Measurements from ENCODE around the gene PIK3R2.

PIK3R2 gene

GRCh38 chr19:18165794-18166544 lies 13.0 kb downstream of the PIK3R2 start:
- TF ChIP-seq CTCF (IDR thresholded peaks at IDR 0.05), result no peak
- H3K4me2 ChIP-seq (ENCODE audit: low read length), result no peak overlapping the region
- H3K4me1 ChIP-seq, result peaks cover 3% of the 10 kb centered on the region
- no peak overlapping the region for H2AFZ ChIP-seq
- H3K27ac ChIP-seq, result no peak overlapping the region
- H3K4me3 ChIP-seq (ENCODE audit: low read depth, low read length), result no peak overlapping the region
- no peaks in the 10 kb centered on the region for H3K36me3 ChIP-seq (ENCODE audit: control insufficient read depth, insufficient read depth, low read length)
- H3K9me3 ChIP-seq (ENCODE audit: control insufficient read depth, low read length), result no peaks in the 10 kb centered on the region
- H3K27me3 ChIP-seq (ENCODE audit: control insufficient read depth, insufficient read depth, low read length), result no peaks in the 10 kb centered on the region
- H3K79me2 ChIP-seq, result peaks cover 6% of the 10 kb centered on the region
- H3K9ac ChIP-seq, result no peak overlapping the region

- Histone ChIP-seq H3K4me1 (no peaks in the 10 kb centered on the region), H3K9ac (no peak overlapping the region), H3K27ac (no peak overlapping the region), H2AFZ (no peak overlapping the region), H3K27me3 (ENCODE audit: control insufficient read depth, insufficient read depth, low read length) (no peaks in the 10 kb centered on the region), H3K4me3 (ENCODE audit: low read depth, low read length) (no peak overlapping the region), H3K4me2 (ENCODE audit: low read length) (no peak overlapping the region), H3K36me3 (ENCODE audit: control insufficient read depth, insufficient read depth, low read length) (no peaks in the 10 kb centered on the region), H3K9me3 (ENCODE audit: control insufficient read depth, low read length) (no peaks in the 10 kb centered on the region), H3K79me2 (peaks cover 2% of the 10 kb centered on the region)
- no peak for TF ChIP-seq CTCF (IDR thresholded peaks at IDR 0.05)
Measured at GRCh38 chr19:18167011-18167410, 14.0 kb downstream of the PIK3R2 start.

GRCh38 chr19:18167975-18168645 lies 15.1 kb downstream of the PIK3R2 start:
- Histone ChIP-seq H3K27me3 (ENCODE audit: control insufficient read depth, insufficient read depth, low read length) (no peaks in the 10 kb centered on the region), H3K36me3 (ENCODE audit: control insufficient read depth, insufficient read depth, low read length) (no peaks in the 10 kb centered on the region), H3K4me3 (ENCODE audit: low read depth, low read length) (no peak overlapping the region), H3K4me2 (ENCODE audit: low read length) (no peak overlapping the region), H3K9ac (no peak overlapping the region), H3K79me2 (no peaks in the 10 kb centered on the region), H2AFZ (no peak overlapping the region), H3K9me3 (ENCODE audit: control insufficient read depth, low read length) (no peaks in the 10 kb centered on the region), H3K27ac (no peak overlapping the region), H3K4me1 (peaks cover 2% of the 10 kb centered on the region)
- peak; percentile 78 for TF ChIP-seq CTCF (IDR thresholded peaks at IDR 0.05)

GRCh38 chr19:18168673-18169381 lies 15.9 kb downstream of the PIK3R2 start:
- Histone ChIP-seq H3K27ac (no peak overlapping the region), H2AFZ (no peak overlapping the region), H3K4me1 (peaks cover 5% of the 10 kb centered on the region), H3K36me3 (ENCODE audit: control insufficient read depth, insufficient read depth, low read length) (no peaks in the 10 kb centered on the region), H3K79me2 (no peaks in the 10 kb centered on the region), H3K4me3 (ENCODE audit: low read depth, low read length) (no peak overlapping the region), H3K9ac (no peak overlapping the region), H3K9me3 (ENCODE audit: control insufficient read depth, low read length) (no peaks in the 10 kb centered on the region), H3K4me2 (ENCODE audit: low read length) (no peak overlapping the region), H3K27me3 (ENCODE audit: control insufficient read depth, insufficient read depth, low read length) (no peaks in the 10 kb centered on the region)
- TF ChIP-seq CTCF (IDR thresholded peaks at IDR 0.05), result no peak

All from parathyroid adenoma (tissue), 2 donors.